ENCODE measurements around the gene NR4A1. TPM values are rescaled to one million over a fixed set of nuclear protein-coding genes. Genes with fewer than 3 reads are reported as not detected.

NR4A1 gene
- total RNA-seq, 2 donors from 2014 or later: 17.7 to 18.4 TPM

GRCh38 chr12:52041695-52042123 lies 9.5 kb upstream of the NR4A1 start:
- DNase-seq: peak; percentile 85

GRCh38 chr12:52042706-52043385 lies 8.4 kb upstream of the NR4A1 start:
- H3K9ac ChIP-seq (ENCODE audit: extremely low read depth, low read length, poor library complexity, severe bottlenecking): no peak overlapping the region
- no peaks in the 10 kb centered on the region for H3K27me3 Mint-ChIP-seq (ENCODE audit: insufficient read depth)
- H3K4me3 ChIP-seq (ENCODE audit: low read length): no peak overlapping the region
- no peaks in the 10 kb centered on the region for H3K4me1 ChIP-seq (ENCODE audit: control insufficient read depth, insufficient read depth, low read length)
- no peak overlapping the region for H3K27ac ChIP-seq (ENCODE audit: low read depth, low read length)
- H3K36me3 ChIP-seq (ENCODE audit: control insufficient read depth, insufficient read depth, low read length): peaks cover 4% of the 10 kb centered on the region
- peaks cover 4% of the 10 kb centered on the region for H3K4me1 Mint-ChIP-seq
- H3K27me3 ChIP-seq (ENCODE audit: control insufficient read depth, insufficient read depth, low read length, poor library complexity, severe bottlenecking): no peaks in the 10 kb centered on the region
- no peak overlapping the region for H3K4me3 Mint-ChIP-seq
- H3K36me3 Mint-ChIP-seq (ENCODE audit: low read depth): peaks cover 7% of the 10 kb centered on the region
- WGBS, 2 experiments (ENCODE audit: insufficient coverage in 1 of 2, insufficient read length in 1 of 2): 92 to 93% methylated on average over 2 to 8 of the region's 8 CpGs
- no peak for TF ChIP-seq CTCF (conservative IDR thresholded peaks at IDR 0.05)
- H3K9me3 Mint-ChIP-seq: no peaks in the 10 kb centered on the region
- no peaks in the 10 kb centered on the region for H3K9me3 ChIP-seq (ENCODE audit: control insufficient read depth, low read length)
- DNase-seq: no peak
- H3K27ac Mint-ChIP-seq: no peak overlapping the region

More at GRCh38 chr12:52041695-52042123, 9.5 kb upstream of the NR4A1 start:
- TF ChIP-seq CTCF (conservative IDR thresholded peaks at IDR 0.05): no peak
- Histone ChIP-seq H3K4me1 (ENCODE audit: control insufficient read depth, insufficient read depth, low read length) (no peaks in the 10 kb centered on the region), H3K36me3 (ENCODE audit: control insufficient read depth, insufficient read depth, low read length) (peaks cover 4% of the 10 kb centered on the region), H3K4me3 (ENCODE audit: low read length) (no peak overlapping the region), H3K27me3 (ENCODE audit: control insufficient read depth, insufficient read depth, low read length, poor library complexity, severe bottlenecking) (no peaks in the 10 kb centered on the region), H3K27ac (ENCODE audit: low read depth, low read length) (no peak overlapping the region), H3K9ac (ENCODE audit: extremely low read depth, low read length, poor library complexity, severe bottlenecking) (no peak overlapping the region), H3K9me3 (ENCODE audit: control insufficient read depth, low read length) (no peaks in the 10 kb centered on the region)
- Mint-ChIP-seq H3K4me3 (no peak overlapping the region), H3K36me3 (ENCODE audit: low read depth) (peaks cover 7% of the 10 kb centered on the region), H3K27ac (no peak overlapping the region), H3K27me3 (ENCODE audit: insufficient read depth) (peaks cover 1% of the 10 kb centered on the region), H3K4me1 (peaks cover 6% of the 10 kb centered on the region), H3K9me3 (no peaks in the 10 kb centered on the region)
- WGBS, 2 experiments (ENCODE audit: insufficient coverage in 1 of 2, insufficient read length in 1 of 2): 62 to 78% methylated on average over 2 to 6 of the region's 6 CpGs

- Histone ChIP-seq H3K9ac (ENCODE audit: extremely low read depth, low read length, poor library complexity, severe bottlenecking) (no peak overlapping the region), H3K27ac (ENCODE audit: low read depth, low read length) (no peak overlapping the region), H3K4me3 (ENCODE audit: low read length) (no peak overlapping the region), H3K4me1 (ENCODE audit: control insufficient read depth, insufficient read depth, low read length) (no peaks in the 10 kb centered on the region), H3K9me3 (ENCODE audit: control insufficient read depth, low read length) (no peaks in the 10 kb centered on the region), H3K36me3 (ENCODE audit: control insufficient read depth, insufficient read depth, low read length) (peaks cover 4% of the 10 kb centered on the region), H3K27me3 (ENCODE audit: control insufficient read depth, insufficient read depth, low read length, poor library complexity, severe bottlenecking) (no peaks in the 10 kb centered on the region)
- no peak for DNase-seq
- 88 to 90% methylated on average over 17 to 21 of the region's 21 CpGs for WGBS, 2 experiments (ENCODE audit: insufficient coverage in 1 of 2, insufficient read length in 1 of 2)
- Mint-ChIP-seq H3K27ac (no peak overlapping the region), H3K27me3 (ENCODE audit: insufficient read depth) (peaks cover 2% of the 10 kb centered on the region), H3K36me3 (ENCODE audit: low read depth) (peaks cover 7% of the 10 kb centered on the region), H3K4me3 (no peak overlapping the region), H3K9me3 (no peaks in the 10 kb centered on the region), H3K4me1 (no peaks in the 10 kb centered on the region)
- TF ChIP-seq CTCF (conservative IDR thresholded peaks at IDR 0.05): no peak
Measured at GRCh38 chr12:52043386-52044212, 7.6 kb upstream of the NR4A1 start.

All from endodermal cell (in vitro differentiated cells).